A172 (cell line): Measurements from ENCODE around the gene RSPO4. TPM values are rescaled to one million over a fixed set of nuclear protein-coding genes. Genes with fewer than 3 reads are reported as not detected.

Source experiments
- DNase-seq: peaks from one replicate; pipeline ENCODE4 v3.0.0-alpha.2; 2015; ENCODE audit warnings: low spot score
- total RNA-seq: library from RNA; depleted of rRNA; stranded (reverse); fragments of >200 nt; shearing (Covaris generic); gene quantifications from 2 replicates; pipeline ENCODE4 v1.2.3, GENCODE V29; 2014

Gene RSPO4
- total RNA-seq, 1 experiment from 2014 or later, result not detected

GRCh38 chr20:942611-943010 is 59.5 kb downstream of the RSPO4 start:
- no peak for DNase-seq

DNA sequence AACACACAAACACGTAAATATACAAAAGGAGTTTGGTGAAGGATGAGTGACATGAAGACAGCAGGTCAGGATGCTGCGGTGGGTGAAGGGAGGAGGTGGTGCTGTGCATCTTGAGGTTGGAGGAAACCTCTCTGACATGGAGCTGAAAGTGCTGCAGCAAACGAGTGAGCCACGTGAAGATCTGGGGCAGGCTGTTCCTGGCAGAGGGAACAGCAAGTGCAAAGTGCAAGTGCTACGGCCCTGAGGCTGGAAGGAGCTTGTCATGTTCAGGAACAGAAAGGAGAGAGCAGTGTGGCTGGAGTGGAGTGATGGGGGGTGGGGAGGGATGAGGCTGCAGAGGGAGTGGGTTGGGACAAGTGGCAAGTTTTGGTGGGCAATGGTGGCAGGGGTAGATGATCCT is 61.2 kb downstream of the RSPO4 start:
- no peak for DNase-seq

- no peak for DNase-seq
Measured at GRCh38 chr20:939606-940005, 62.5 kb downstream of the RSPO4 start.

- no peak for DNase-seq
Measured at GRCh38 chr20:934186-934840, 67.8 kb downstream of the RSPO4 start.

DNA sequence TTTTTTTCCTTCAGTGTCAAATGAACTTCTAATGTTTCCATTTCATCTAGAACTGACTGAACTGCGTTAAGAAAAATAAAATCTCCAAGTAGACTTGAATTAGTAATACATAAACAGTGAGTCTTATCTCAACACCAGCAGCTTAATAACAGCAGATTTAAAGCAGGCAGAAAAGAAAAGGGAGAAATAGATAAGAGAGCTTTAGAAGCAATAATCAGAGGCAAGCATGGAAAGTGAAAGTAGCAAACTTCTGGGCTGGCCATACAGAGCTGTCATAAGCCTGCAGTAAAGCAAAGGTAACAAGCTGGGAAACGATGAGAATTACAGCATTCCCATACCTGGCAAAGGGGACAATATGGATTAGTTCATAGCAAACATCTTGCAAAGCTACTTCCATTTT is 69.1 kb downstream of the RSPO4 start:
- no peak for DNase-seq

- no peak for DNase-seq
Measured at GRCh38 chr20:931401-931800, 70.7 kb downstream of the RSPO4 start.

DNA sequence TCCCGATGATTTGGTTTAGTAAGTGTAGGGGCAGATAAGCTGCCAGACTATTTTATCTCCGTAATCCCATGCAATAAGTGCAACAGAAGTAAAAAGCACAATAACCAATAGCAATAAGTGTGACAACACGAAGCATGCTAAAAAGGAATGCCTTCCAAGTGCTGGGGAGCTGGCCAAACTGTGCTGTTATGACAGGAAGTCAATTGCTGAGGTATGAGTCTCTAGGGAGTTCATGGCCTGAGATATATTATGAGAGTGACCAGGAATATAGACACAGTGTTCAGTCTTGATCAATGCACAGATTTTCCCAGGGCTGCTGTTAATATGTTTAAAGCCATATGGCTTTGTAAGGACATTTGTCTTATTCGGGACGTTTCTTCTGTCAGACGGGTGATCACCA is 75.4 kb downstream of the RSPO4 start:
- no peak for DNase-seq

- DNase-seq, result no peak
Measured at GRCh38 chr20:925516-925915, 76.6 kb downstream of the RSPO4 start.

GRCh38 chr20:924639-925038 is 77.5 kb downstream of the RSPO4 start:
- DNase-seq, result no peak

DNA sequence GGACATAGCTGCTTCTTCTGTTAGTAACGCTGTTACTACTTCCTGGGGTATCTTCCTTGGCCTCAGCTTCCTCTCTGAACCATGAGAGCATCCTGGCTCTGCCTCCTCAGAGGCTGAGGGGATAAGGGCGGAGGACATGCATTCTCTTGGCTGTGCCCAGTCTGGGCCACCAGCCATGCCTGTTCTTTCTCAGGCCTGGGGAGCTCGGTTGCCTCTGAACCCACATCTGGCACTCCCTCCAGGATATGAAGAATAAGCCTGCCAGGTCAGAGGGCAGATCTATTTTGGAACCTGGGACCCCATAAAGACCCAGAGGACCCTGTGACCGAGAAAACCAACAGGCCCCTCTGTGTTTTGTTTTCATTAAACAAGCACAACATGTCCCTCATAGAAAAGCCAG is 79.3 kb downstream of the RSPO4 start:
- no peak for DNase-seq

- no peak for DNase-seq
Measured at GRCh38 chr20:921068-921467, 81.0 kb downstream of the RSPO4 start.

- DNase-seq, result no peak
Measured at GRCh38 chr20:920311-920710, 81.8 kb downstream of the RSPO4 start.

DNA sequence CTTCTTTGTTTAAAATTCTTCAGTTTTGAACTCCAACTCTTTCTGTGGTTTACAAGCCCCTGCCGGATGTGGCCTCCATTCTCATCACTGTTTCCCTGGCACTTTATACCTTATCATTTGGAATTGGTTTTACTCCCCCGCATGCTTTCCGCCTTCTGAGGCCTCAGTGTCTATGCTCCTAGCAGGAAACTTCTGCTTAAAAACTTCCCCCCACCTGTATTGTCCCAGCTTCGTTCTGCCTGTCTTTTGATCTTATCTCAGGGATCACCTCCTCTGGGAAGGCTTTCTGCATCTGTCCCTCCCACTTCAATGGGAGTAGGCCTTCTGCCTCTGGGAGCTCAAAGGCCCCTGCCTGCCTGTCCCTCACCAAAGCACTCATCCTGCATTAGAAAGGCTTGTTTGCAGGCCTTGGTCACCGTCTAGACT is 82.6 kb downstream of the RSPO4 start:
- DNase-seq, result no peak

GRCh38 chr20:917416-917815 is 84.7 kb downstream of the RSPO4 start:
- no peak for DNase-seq

DNA sequence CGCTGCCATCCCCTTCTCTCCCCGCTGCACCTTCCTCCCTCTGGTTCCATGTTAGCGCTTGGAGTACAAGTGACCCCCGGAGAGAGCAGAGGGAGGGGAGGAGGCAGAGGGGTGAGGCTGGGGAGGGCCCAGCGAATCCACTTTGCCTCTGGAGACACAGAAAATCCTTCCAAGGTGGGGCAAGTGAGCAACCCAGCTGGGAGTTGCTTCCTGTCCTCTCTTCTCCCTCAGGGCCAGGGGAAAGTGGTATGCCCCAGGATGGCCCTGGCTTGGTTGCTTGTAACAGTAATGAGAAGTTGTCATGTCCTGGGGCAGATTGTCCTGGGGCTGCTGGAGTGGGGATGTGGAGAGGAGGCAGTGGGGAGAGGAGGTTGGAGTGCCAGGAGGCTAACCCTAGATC is 85.3 kb downstream of the RSPO4 start:
- no peak for DNase-seq

- no peak for DNase-seq
Measured at GRCh38 chr20:916125-916799, 85.8 kb downstream of the RSPO4 start, which contains the start of gene ANGPT4. ANGPT4 (minus strand) TSS chr20:916334; CDS start chr20:916214, 120 bp downstream.

- DNase-seq, result peak; percentile 62
Measured at GRCh38 chr20:914727-915498, 87.2 kb downstream of the RSPO4 start.

DNA sequence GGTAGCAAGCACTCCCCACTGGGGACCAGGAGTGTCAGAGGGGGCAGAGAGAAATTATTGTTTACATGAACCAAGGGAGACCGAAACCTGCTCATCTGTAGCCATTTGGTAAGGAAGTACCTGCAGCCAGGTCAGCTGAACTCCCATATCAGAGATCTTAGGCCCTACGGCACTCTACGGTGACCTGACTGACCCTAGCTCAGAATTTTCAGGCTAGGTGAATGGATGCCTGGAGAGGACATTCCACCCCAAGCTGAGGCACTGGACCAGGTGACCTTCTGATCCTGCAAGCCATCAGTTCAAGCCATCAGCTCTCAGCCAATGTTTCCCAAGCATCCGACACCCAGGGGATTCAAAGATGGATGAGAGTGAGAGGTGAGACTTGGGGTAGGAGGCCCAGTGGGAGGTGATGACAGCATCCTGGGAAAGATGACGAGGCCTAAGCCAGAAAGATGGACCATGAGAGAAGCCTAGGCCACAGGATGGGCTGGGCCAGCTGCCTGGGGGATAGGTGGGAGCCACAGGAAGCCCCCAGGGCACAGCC is 88.7 kb downstream of the RSPO4 start:
- no peak for DNase-seq

- no peak for DNase-seq
Measured at GRCh38 chr20:911882-912600, 90.1 kb downstream of the RSPO4 start.

GRCh38 chr20:910870-911770 is 91.0 kb downstream of the RSPO4 start:
- peak; percentile 19 for DNase-seq
